ENCODE data around the gene PLA2G4B.

- TF ChIP-seq, protein P1, sequence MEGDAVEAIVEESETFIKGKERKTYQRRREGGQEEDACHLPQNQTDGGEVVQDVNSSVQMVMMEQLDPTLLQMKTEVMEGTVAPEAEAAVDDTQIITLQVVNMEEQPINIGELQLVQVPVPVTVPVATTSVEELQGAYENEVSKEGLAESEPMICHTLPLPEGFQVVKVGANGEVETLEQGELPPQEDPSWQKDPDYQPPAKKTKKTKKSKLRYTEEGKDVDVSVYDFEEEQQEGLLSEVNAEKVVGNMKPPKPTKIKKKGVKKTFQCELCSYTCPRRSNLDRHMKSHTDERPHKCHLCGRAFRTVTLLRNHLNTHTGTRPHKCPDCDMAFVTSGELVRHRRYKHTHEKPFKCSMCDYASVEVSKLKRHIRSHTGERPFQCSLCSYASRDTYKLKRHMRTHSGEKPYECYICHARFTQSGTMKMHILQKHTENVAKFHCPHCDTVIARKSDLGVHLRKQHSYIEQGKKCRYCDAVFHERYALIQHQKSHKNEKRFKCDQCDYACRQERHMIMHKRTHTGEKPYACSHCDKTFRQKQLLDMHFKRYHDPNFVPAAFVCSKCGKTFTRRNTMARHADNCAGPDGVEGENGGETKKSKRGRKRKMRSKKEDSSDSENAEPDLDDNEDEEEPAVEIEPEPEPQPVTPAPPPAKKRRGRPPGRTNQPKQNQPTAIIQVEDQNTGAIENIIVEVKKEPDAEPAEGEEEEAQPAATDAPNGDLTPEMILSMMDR (IDR thresholded peaks at IDR 0.05; ENCODE audit: poor library complexity) = no peak
- no peak for TF ChIP-seq EZH2phosphoT487 (IDR thresholded peaks at IDR 0.05; ENCODE audit: low read depth, severe bottlenecking, unreplicated experiment)
- no peak for TF ChIP-seq EZH2 (IDR thresholded peaks at IDR 0.05; ENCODE audit: borderline replicate concordance)
Measured at GRCh38 chr15:41822471-41822870, 16.2 kb upstream of the PLA2G4B start.
